CD14-positive monocyte (primary cell): Measurements from ENCODE around the gene ADAMTSL4. TPM values are rescaled to one million over a fixed set of nuclear protein-coding genes. Genes with fewer than 3 reads are reported as not detected.

Source experiments
- DNase-seq, 3 donors: peaks; one replicate each; pipeline ENCODE4 v3.0.0-alpha.2; 2011 to 2022
- H2AFZ ChIP-seq: 2 replicates; pipeline ENCODE4 v1.6.0; 2012; ENCODE audit warnings: mild to moderate bottlenecking, low read depth, low read length, inconsistent platforms; ENCODE audit not compliant: insufficient read depth, poor library complexity, severe bottlenecking
- H3K27ac ChIP-seq, 2 donors: 1 replicate in 1 of 2; 2 replicates in 1 of 2; pipeline ENCODE4 v1.5.1; 2012 to 2013; ENCODE audit warnings: low read length in 2 of 2, control low read depth in 1 of 2, inconsistent platforms in 1 of 2, low read depth in 1 of 2, mild to moderate bottlenecking in 1 of 2
- H3K27me3 ChIP-seq, 2 donors: one replicate each; pipeline versions ENCODE4 v1.6.0 to v1.6.1; 2011 to 2013; ENCODE audit warnings: low read length in 2 of 2; ENCODE audit not compliant: control insufficient read depth in 2 of 2, insufficient read depth in 2 of 2
- H3K36me3 ChIP-seq, 2 donors: replicated peaks in 1 of 2; 1 replicate in 1 of 2; 2 replicates in 1 of 2; pipeline versions ENCODE4 v1.5.1 to v1.6.1; 2012 to 2013; ENCODE audit warnings: low read length in 2 of 2, control low read depth in 1 of 2, inconsistent platforms in 1 of 2, mild to moderate bottlenecking in 1 of 2; ENCODE audit not compliant: insufficient read depth in 2 of 2, control insufficient read depth in 1 of 2
- H3K4me1 ChIP-seq, 2 donors: 1 replicate in 1 of 2; 2 replicates in 1 of 2; pipeline versions ENCODE4 v1.5.1 to v1.6.1; 2012 to 2013; ENCODE audit warnings: low read length in 2 of 2, control low read depth in 1 of 2, inconsistent platforms in 1 of 2, mild to moderate bottlenecking in 1 of 2, moderate library complexity in 1 of 2; ENCODE audit not compliant: insufficient read depth in 2 of 2, control insufficient read depth in 1 of 2
- H3K4me2 ChIP-seq: replicated peaks from 2 replicates; pipeline ENCODE3; 2012; ENCODE audit warnings: low read length, moderate library complexity, mild to moderate bottlenecking; ENCODE audit not compliant: poor library complexity, severe bottlenecking; ENCODE audit errors: extremely low read depth
- H3K4me3 ChIP-seq, 3 experiments: fragments of 200-600 bp in 1 of 3; sonication (generic) in 1 of 3; replicated peaks in 1 of 3; 1 replicate in 2 of 3; 2 replicates in 1 of 3; pipeline ENCODE4 v1.5.1; 2011 to 2013; ENCODE audit warnings: low read length in 3 of 3, mild to moderate bottlenecking in 3 of 3, control low read depth in 2 of 3, low read depth in 2 of 3, inconsistent platforms in 1 of 3, moderate library complexity in 1 of 3
- H3K79me2 ChIP-seq: 2 replicates; pipeline ENCODE4 v1.6.0; 2012; ENCODE audit warnings: mild to moderate bottlenecking, control low read depth, inconsistent platforms, low read length, moderate library complexity; ENCODE audit not compliant: insufficient read depth
- H3K9ac ChIP-seq: 2 replicates; pipeline ENCODE4 v1.6.0; 2017; ENCODE audit warnings: low read length, mild to moderate bottlenecking; ENCODE audit not compliant: insufficient read depth, poor library complexity, severe bottlenecking
- H3K9me3 ChIP-seq, 2 donors: replicated peaks in 1 of 2; 1 replicate in 1 of 2; 2 replicates in 1 of 2; pipeline versions ENCODE4 v1.5.1 to v1.6.1; 2012 to 2013; ENCODE audit warnings: low read length in 2 of 2, control low read depth in 1 of 2; ENCODE audit not compliant: control insufficient read depth in 1 of 2, insufficient read depth in 1 of 2
- H4K20me1 ChIP-seq: 2 replicates; pipeline ENCODE4 v1.6.0; 2012; ENCODE audit warnings: mild to moderate bottlenecking, low read length, control low read depth, moderate library complexity; ENCODE audit not compliant: insufficient read depth
- H3K27ac Mint-ChIP-seq, 7 donors: one replicate each; pipeline ENCODE4 v1.8.0; 2020; ENCODE audit warnings: mild to moderate bottlenecking in 7 of 7, mixed read lengths in 7 of 7, moderate library complexity in 6 of 7, inconsistent platforms in 2 of 7
- H3K27me3 Mint-ChIP-seq, 3 donors: one replicate each; pipeline ENCODE4 v1.8.0; 2021 to 2022; ENCODE audit warnings: low read depth in 3 of 3, mild to moderate bottlenecking in 3 of 3, mixed read lengths in 3 of 3, moderate library complexity in 3 of 3, inconsistent platforms in 1 of 3
- H3K36me3 Mint-ChIP-seq, 2 donors: one replicate each; pipeline ENCODE4 v1.8.0; 2020; ENCODE audit warnings: mixed read lengths in 2 of 2, inconsistent platforms in 1 of 2, mild to moderate bottlenecking in 1 of 2
- H3K4me1 Mint-ChIP-seq: one replicate; pipeline ENCODE4 v1.8.0; 2020; ENCODE audit warnings: mild to moderate bottlenecking, mixed read lengths
- H3K4me3 Mint-ChIP-seq, 2 donors: one replicate each; pipeline ENCODE4 v1.8.0; 2020; ENCODE audit warnings: mild to moderate bottlenecking in 2 of 2, mixed read lengths in 2 of 2, moderate library complexity in 1 of 2
- H3K9me3 Mint-ChIP-seq, 7 donors: one replicate each; pipeline ENCODE4 v1.8.0; 2020 to 2022; ENCODE audit warnings: mixed read lengths in 7 of 7, mild to moderate bottlenecking in 6 of 7, moderate library complexity in 6 of 7, inconsistent platforms in 2 of 7
- WGBS: methylation state at CpG from one replicate; pipeline ENCODE4 v1.1.5; 2013; ENCODE audit warnings: missing lambda C conversion rate; ENCODE audit not compliant: insufficient coverage; 5-methylcytosine and 5-hydroxymethylcytosine counted together
- intact Hi-C, 2 donors: fragments of 100-400 bp; cut with micrococcal nuclease; formaldehyde crosslinking; loops; one replicate each; pipeline versions ENCODE4 v1.15.0 to v1.15.1; 2023
- polyA plus RNA-seq, 3 donors: library from polyadenylated mRNA; depleted of rRNA in 1 of 3; unstranded in 2 of 3; stranded (reverse) in 1 of 3; fragments of 300-500 nt in 2 of 3; fragments of >200 nt in 1 of 3; fragmentation: Illumina TruSeq in 2 of 3; gene quantifications; 1 replicate in 2 of 3; 2 replicates in 1 of 3; pipeline ENCODE4 v1.2.3, GENCODE V29; 2012 to 2021
- TF ChIP-seq, protein P1 (sequence below): fragments of 200-600 bp; IDR thresholded peaks from one replicate; pipeline ENCODE4 v1.8.0; 2022; ENCODE audit warnings: antibody characterized with exemption, mild to moderate bottlenecking

The ADAMTSL4 gene
- polyA plus RNA-seq, 3 donors = 2.5 to 109 (median 2.8) TPM

GRCh38 chr1:150525348-150525747, 23.9 kb upstream of the ADAMTSL4 start:
- TF ChIP-seq, protein P1, sequence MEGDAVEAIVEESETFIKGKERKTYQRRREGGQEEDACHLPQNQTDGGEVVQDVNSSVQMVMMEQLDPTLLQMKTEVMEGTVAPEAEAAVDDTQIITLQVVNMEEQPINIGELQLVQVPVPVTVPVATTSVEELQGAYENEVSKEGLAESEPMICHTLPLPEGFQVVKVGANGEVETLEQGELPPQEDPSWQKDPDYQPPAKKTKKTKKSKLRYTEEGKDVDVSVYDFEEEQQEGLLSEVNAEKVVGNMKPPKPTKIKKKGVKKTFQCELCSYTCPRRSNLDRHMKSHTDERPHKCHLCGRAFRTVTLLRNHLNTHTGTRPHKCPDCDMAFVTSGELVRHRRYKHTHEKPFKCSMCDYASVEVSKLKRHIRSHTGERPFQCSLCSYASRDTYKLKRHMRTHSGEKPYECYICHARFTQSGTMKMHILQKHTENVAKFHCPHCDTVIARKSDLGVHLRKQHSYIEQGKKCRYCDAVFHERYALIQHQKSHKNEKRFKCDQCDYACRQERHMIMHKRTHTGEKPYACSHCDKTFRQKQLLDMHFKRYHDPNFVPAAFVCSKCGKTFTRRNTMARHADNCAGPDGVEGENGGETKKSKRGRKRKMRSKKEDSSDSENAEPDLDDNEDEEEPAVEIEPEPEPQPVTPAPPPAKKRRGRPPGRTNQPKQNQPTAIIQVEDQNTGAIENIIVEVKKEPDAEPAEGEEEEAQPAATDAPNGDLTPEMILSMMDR = no peak
- H4K20me1 ChIP-seq = no peaks in the 10 kb centered on the region
- no peaks in the 10 kb centered on the region for H3K4me1 ChIP-seq
- Mint-ChIP-seq H3K4me1 (no peaks in the 10 kb centered on the region), H3K27ac (no peak overlapping the region), H3K9me3 (no peaks in the 10 kb centered on the region), H3K27me3 (peaks cover 0 to 5% (median 3%) of the 10 kb centered on the region in 3 donors), H3K4me3 (no peak overlapping the region), H3K36me3 (no peaks in the 10 kb centered on the region)
- H3K27me3 ChIP-seq = no peaks in the 10 kb centered on the region
- no peak overlapping the region for H3K4me3 ChIP-seq
- H3K9ac ChIP-seq = no peak overlapping the region
- intact Hi-C loops = no loop called here
- H2AFZ ChIP-seq = no peak overlapping the region
- no peaks in the 10 kb centered on the region for H3K36me3 ChIP-seq
- no peak for DNase-seq
- H3K9me3 ChIP-seq = no peaks in the 10 kb centered on the region
- no peak overlapping the region for H3K27ac ChIP-seq
- WGBS = no CpG with 5 or more reads among the region's 3 CpGs
- no peaks in the 10 kb centered on the region for H3K79me2 ChIP-seq
- no peak overlapping the region for H3K4me2 ChIP-seq

DNA sequence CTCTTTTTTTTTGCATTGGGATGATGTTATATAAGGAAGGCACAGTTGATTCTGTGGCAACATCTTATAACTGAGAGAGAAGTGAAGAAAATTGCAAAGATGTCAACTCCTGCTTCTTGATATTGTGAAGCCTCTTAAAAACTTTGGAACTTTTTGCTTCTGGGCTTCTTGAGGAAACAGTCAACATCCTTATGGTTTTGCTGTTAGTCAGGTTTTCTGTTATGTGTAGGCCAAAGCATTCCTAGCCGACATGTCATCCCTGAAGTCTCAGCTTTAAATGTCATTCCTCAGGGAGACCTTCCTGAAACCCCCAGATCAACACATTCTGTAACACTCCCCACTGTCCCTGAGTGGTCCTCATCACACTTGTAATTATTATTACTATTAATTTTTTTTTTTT, 21.0 kb upstream of the ADAMTSL4 start:
- TF ChIP-seq, protein P1 = no peak
- H3K27me3 ChIP-seq = no peaks in the 10 kb centered on the region
- no peak overlapping the region for H3K4me3 Mint-ChIP-seq
- H3K4me1 Mint-ChIP-seq = peaks cover 5% of the 10 kb centered on the region
- H3K4me3 ChIP-seq = no peak overlapping the region
- no peaks in the 10 kb centered on the region for H4K20me1 ChIP-seq
- no peaks in the 10 kb centered on the region for H3K36me3 ChIP-seq
- H3K9ac ChIP-seq = no peak overlapping the region
- no peak overlapping the region for H3K4me2 ChIP-seq
- H3K27ac ChIP-seq = no peak overlapping the region
- H3K4me1 ChIP-seq = no peaks in the 10 kb centered on the region
- H3K27ac Mint-ChIP-seq = no peak overlapping the region
- no CpG with 5 or more reads among the region's 1 CpG for WGBS
- H2AFZ ChIP-seq = no peak overlapping the region
- H3K9me3 ChIP-seq = no peaks in the 10 kb centered on the region
- intact Hi-C loops = no loop called here
- DNase-seq = no peak
- no peaks in the 10 kb centered on the region for H3K9me3 Mint-ChIP-seq
- H3K36me3 Mint-ChIP-seq = no peaks in the 10 kb centered on the region
- H3K27me3 Mint-ChIP-seq = peaks cover 0 to 5% (median 5%) of the 10 kb centered on the region in 3 donors
- no peaks in the 10 kb centered on the region for H3K79me2 ChIP-seq
